Esophagus muscularis mucosa (tissue), 4 donors: Measurements from ENCODE around the gene IDH3G.

ENCODE experiments used
- EP300 ChIP-seq: sonication (generic); formaldehyde crosslinking; IDR thresholded peaks from one replicate; pipeline ENCODE4 v1.6.1; 2017; ENCODE audit warnings: antibody characterized with exemption
- POLR2A ChIP-seq: fragments of 450-650 bp; IDR thresholded peaks from one replicate; pipeline ENCODE4 v1.6.1; 2017; ENCODE audit warnings: antibody characterized with exemption, moderate library complexity, mild to moderate bottlenecking, low read depth
- POLR2AphosphoS5 ChIP-seq, 2 donors: sonication (generic); formaldehyde crosslinking; IDR thresholded peaks; one replicate each; pipeline ENCODE4 v1.6.1; 2017; ENCODE audit warnings: antibody characterized with exemption in 2 of 2
- TF ChIP-seq, protein P1 (sequence below), 3 experiments: fragments of 200-600 bp in 2 of 3; fragments of 450-650 bp in 1 of 3; sonication (generic) in 2 of 3; IDR thresholded peaks; one replicate each; pipeline ENCODE4 v1.5.1; 2017 to 2019; ENCODE audit warnings: antibody characterized with exemption in 3 of 3, mild to moderate bottlenecking in 2 of 3, moderate library complexity in 1 of 3

DNA sequence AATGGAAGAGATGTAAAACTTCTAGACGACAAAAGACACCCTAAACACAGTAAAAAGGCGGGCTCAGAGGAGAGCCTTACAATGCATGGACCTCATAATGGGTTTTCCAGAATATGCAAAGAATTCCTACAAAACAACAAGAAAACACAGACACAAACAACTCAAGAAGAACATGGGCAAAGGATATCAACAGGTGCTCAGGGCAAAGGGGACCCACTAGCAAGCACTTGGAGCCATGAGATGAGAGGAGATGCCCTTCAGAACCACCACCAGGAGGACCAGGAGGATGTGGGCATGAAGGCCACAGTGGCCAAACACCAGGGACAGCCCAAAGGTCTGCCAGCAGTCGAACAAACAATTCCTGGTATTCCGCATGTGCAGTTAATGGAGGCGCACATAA, 19.0 kb upstream of the IDH3G start:
- TF ChIP-seq, protein P1, sequence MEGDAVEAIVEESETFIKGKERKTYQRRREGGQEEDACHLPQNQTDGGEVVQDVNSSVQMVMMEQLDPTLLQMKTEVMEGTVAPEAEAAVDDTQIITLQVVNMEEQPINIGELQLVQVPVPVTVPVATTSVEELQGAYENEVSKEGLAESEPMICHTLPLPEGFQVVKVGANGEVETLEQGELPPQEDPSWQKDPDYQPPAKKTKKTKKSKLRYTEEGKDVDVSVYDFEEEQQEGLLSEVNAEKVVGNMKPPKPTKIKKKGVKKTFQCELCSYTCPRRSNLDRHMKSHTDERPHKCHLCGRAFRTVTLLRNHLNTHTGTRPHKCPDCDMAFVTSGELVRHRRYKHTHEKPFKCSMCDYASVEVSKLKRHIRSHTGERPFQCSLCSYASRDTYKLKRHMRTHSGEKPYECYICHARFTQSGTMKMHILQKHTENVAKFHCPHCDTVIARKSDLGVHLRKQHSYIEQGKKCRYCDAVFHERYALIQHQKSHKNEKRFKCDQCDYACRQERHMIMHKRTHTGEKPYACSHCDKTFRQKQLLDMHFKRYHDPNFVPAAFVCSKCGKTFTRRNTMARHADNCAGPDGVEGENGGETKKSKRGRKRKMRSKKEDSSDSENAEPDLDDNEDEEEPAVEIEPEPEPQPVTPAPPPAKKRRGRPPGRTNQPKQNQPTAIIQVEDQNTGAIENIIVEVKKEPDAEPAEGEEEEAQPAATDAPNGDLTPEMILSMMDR (IDR thresholded peaks at IDR 0.05), result no peak
- no peak for TF ChIP-seq POLR2AphosphoS5 (IDR thresholded peaks at IDR 0.05)
- no peak for TF ChIP-seq POLR2A
- no peak for TF ChIP-seq EP300
